NCI-H748 (cell line): Measurements from ENCODE around the gene KRTAP10-1.

Experiments used
- DNase-seq: peaks from one replicate; lab custom pipeline; 2025; ENCODE audit not compliant: unreplicated experiment; lab: John Stamatoyannopoulos, UW

Gene KRTAP10-1

GRCh38 chr21:44549525-44550211 lies 9.7 kb upstream of the KRTAP10-1 start:
- DNase-seq: no peak

GRCh38 chr21:44548922-44549321 lies 8.9 kb upstream of the KRTAP10-1 start:
- no peak for DNase-seq

GRCh38 chr21:44548381-44548780 lies 8.4 kb upstream of the KRTAP10-1 start:
- DNase-seq: no peak

GRCh38 chr21:44547656-44548331 lies 7.8 kb upstream of the KRTAP10-1 start:
- peak; percentile 35 for DNase-seq

- DNase-seq: no peak
Measured at GRCh38 chr21:44544566-44544965, 4.6 kb upstream of the KRTAP10-1 start.

GRCh38 chr21:44542716-44543115 lies 2.7 kb upstream of the KRTAP10-1 start:
- no peak for DNase-seq

- no peak for DNase-seq
Measured at GRCh38 chr21:44540741-44541288, 820 bp upstream of the KRTAP10-1 start.

- no peak for DNase-seq
Measured at GRCh38 chr21:44539046-44539445, 949 bp downstream of the KRTAP10-1 start.

- no peak for DNase-seq
Measured at GRCh38 chr21:44537930-44538911, 1.8 kb downstream of the KRTAP10-1 start.

GRCh38 chr21:44535963-44536362 lies 4.0 kb downstream of the KRTAP10-1 start:
- no peak for DNase-seq

- no peak for DNase-seq
Measured at GRCh38 chr21:44534688-44535087, 5.3 kb downstream of the KRTAP10-1 start.

- DNase-seq: no peak
Measured at GRCh38 chr21:44533891-44534627, 5.9 kb downstream of the KRTAP10-1 start.

- no peak for DNase-seq
Measured at GRCh38 chr21:44533121-44533890, 6.7 kb downstream of the KRTAP10-1 start.

- DNase-seq: no peak
Measured at GRCh38 chr21:44532712-44533111, 7.3 kb downstream of the KRTAP10-1 start.

- DNase-seq: no peak
Measured at GRCh38 chr21:44531606-44532564, 8.1 kb downstream of the KRTAP10-1 start.

- no peak for DNase-seq
Measured at GRCh38 chr21:44530903-44531605, 8.9 kb downstream of the KRTAP10-1 start.

GRCh38 chr21:44530221-44530902 lies 9.6 kb downstream of the KRTAP10-1 start:
- DNase-seq: no peak
